DND-41 (cell line): Measurements from ENCODE around the gene LRRC39.

ENCODE experiments used
- ATAC-seq: fragments of 200-7000 bp; cut with Tn5 transposase; 3 replicates; pipeline ENCODE4 v1.9.1; 2021; ENCODE audit warnings: low read depth; ENCODE audit not compliant: insufficient read depth
- DNase-seq: peaks from one replicate; pipeline ENCODE4 v3.0.0-alpha.2; 2020
- H2AFZ ChIP-seq: 2 replicates; pipeline ENCODE4 v1.6.0; 2012; ENCODE audit warnings: low read depth, low read length
- H3K27ac ChIP-seq: 2 replicates; pipeline ENCODE4 v1.5.1; 2012; ENCODE audit warnings: low read length, inconsistent platforms
- H3K27me3 ChIP-seq: fragments of 200-600 bp; sonication (generic); 2 replicates; pipeline ENCODE4 v1.6.0; 2012; ENCODE audit warnings: low read length, mild to moderate bottlenecking, inconsistent platforms; ENCODE audit not compliant: insufficient read depth, poor library complexity
- H3K36me3 ChIP-seq: 2 replicates; pipeline ENCODE4 v1.5.1; 2012; ENCODE audit warnings: low read length, inconsistent platforms; ENCODE audit not compliant: insufficient read depth
- H3K4me1 ChIP-seq: 2 replicates; pipeline ENCODE4 v1.5.1; 2012; ENCODE audit warnings: mild to moderate bottlenecking, low read length; ENCODE audit not compliant: insufficient read depth
- H3K4me2 ChIP-seq: 2 replicates; pipeline ENCODE4 v1.6.0; 2012; ENCODE audit warnings: mild to moderate bottlenecking, moderate library complexity, low read length, inconsistent platforms; ENCODE audit not compliant: insufficient read depth
- H3K4me3 ChIP-seq, 2 experiments: fragments of 200-600 bp in 1 of 2; shearing (Covaris generic) in 1 of 2; 2 replicates each; pipeline ENCODE4 v1.5.1; 2012 to 2016; ENCODE audit warnings: inconsistent platforms in 2 of 2, low read length in 2 of 2, mild to moderate bottlenecking in 2 of 2, low read depth in 1 of 2, moderate library complexity in 1 of 2
- H3K79me2 ChIP-seq: 2 replicates; pipeline ENCODE4 v1.6.0; 2012; ENCODE audit warnings: low read length, inconsistent platforms; ENCODE audit not compliant: insufficient read depth
- H3K9ac ChIP-seq: 2 replicates; pipeline ENCODE4 v1.6.0; 2012; ENCODE audit warnings: low read depth, mild to moderate bottlenecking, inconsistent platforms, low read length, moderate library complexity
- H3K9me3 ChIP-seq: 2 replicates; pipeline ENCODE4 v1.5.1; 2012; ENCODE audit warnings: low read length, moderate library complexity, mild to moderate bottlenecking, inconsistent platforms; ENCODE audit not compliant: insufficient read depth, severe bottlenecking
- H4K20me1 ChIP-seq: 2 replicates; pipeline ENCODE4 v1.6.0; 2012; ENCODE audit warnings: low read length; ENCODE audit not compliant: insufficient read depth
- CTCF ChIP-seq: IDR thresholded peaks from 2 replicates; pipeline ENCODE4 v1.5.1; 2012; ENCODE audit warnings: borderline replicate concordance, low read length, moderate library complexity, mild to moderate bottlenecking; ENCODE audit not compliant: poor library complexity, severe bottlenecking; ENCODE audit errors: extremely low read depth
- EZH2 ChIP-seq: IDR thresholded peaks from 3 replicates; pipeline ENCODE4 v1.6.1; 2012; ENCODE audit warnings: borderline replicate concordance, low read depth, mild to moderate bottlenecking, moderate library complexity, low read length, inconsistent platforms; ENCODE audit not compliant: severe bottlenecking

Gene LRRC39

GRCh38 chr1:100137602-100138001 lies 40.5 kb downstream of the LRRC39 start:
- Histone ChIP-seq H3K36me3 (peaks cover 67% of the 10 kb centered on the region), H4K20me1 (no peaks in the 10 kb centered on the region), H3K4me2 (no peak overlapping the region), H3K9ac (no peak overlapping the region), H3K4me1 (peaks cover 23% of the 10 kb centered on the region), H3K79me2 (peaks cover 33% of the 10 kb centered on the region), H3K9me3 (no peaks in the 10 kb centered on the region), H3K27ac (no peak overlapping the region), H2AFZ (no peak overlapping the region), H3K27me3 (no peaks in the 10 kb centered on the region), H3K4me3 (no peak overlapping the region)
- ATAC-seq (no peak), DNase-seq (no peak)
- no peak for TF ChIP-seq EZH2
- no peak for TF ChIP-seq CTCF

GRCh38 chr1:100134872-100135271 lies 43.2 kb downstream of the LRRC39 start:
- no peak for ATAC-seq
- H3K4me3 ChIP-seq = peak overlapping the region in 1 of 2 experiments; percentile 76; a peak in 1 of 4 replicates
- H3K4me1 ChIP-seq = peaks cover 47% of the 10 kb centered on the region
- peak overlapping the region; percentile 80 for H3K4me2 ChIP-seq
- no peak overlapping the region for H3K27ac ChIP-seq
- peaks cover 60% of the 10 kb centered on the region for H3K79me2 ChIP-seq
- H3K9me3 ChIP-seq = no peaks in the 10 kb centered on the region
- no peak overlapping the region for H2AFZ ChIP-seq
- H3K27me3 ChIP-seq = no peaks in the 10 kb centered on the region
- H4K20me1 ChIP-seq = no peaks in the 10 kb centered on the region; the same call in 1 of the 2 replicates
- H3K36me3 ChIP-seq = peaks cover 47% of the 10 kb centered on the region
- DNase-seq = no peak
- TF ChIP-seq EZH2 (no peak), CTCF (peak; percentile 25)
- 0 out of 2 replicates have a peak overlapping the region, but pooled peaks have one; percentile 12 for H3K9ac ChIP-seq

GRCh38 chr1:100132566-100133477 lies 45.2 kb downstream of the LRRC39 start, which contains the start of the genes SASS6 and TRMT13:
TSS of gene SASS6 (minus strand) at chr1:100132930. CDS start at chr1:100132814, 116 bp downstream.
TSS of gene TRMT13 (plus strand) at chr1:100133163. CDS start at chr1:100133169, 6 bp downstream.
- Histone ChIP-seq H3K4me2 (peak within 1 kb of the TSS; percentile 80), H3K4me1 (peaks cover 49% of the 10 kb centered on the region), H3K27me3 (no peaks in the 10 kb centered on the region), H3K27ac (peak within 1 kb of the TSS; percentile 92), H3K9ac (peak within 1 kb of the TSS; percentile 84), H3K79me2 (peaks cover 81% of the 10 kb centered on the region), H3K9me3 (no peaks in the 10 kb centered on the region), H3K4me3 (peak within 1 kb of the TSS; percentile 54 to 76), H4K20me1 (no peaks in the 10 kb centered on the region; the same call in 1 of the 2 replicates), H3K36me3 (peaks cover 28% of the 10 kb centered on the region), H2AFZ (peak within 1 kb of the TSS; percentile 83)
- peak; percentile 93 for ATAC-seq
- peak; percentile 97 for DNase-seq
- no peak for TF ChIP-seq CTCF
- no peak for TF ChIP-seq EZH2
